Neural progenitor cell (in vitro differentiated cells): ENCODE data around the gene MIEF2.

Experiments
- CTCF ChIP-seq: fragments of 200-600 bp; sonication (generic); IDR thresholded peaks from 2 replicates; pipeline ENCODE4 v1.5.1; 2017; ENCODE audit warnings: antibody characterized with exemption, mild to moderate bottlenecking
- EZH2 ChIP-seq: fragments of 200-600 bp; sonication (generic); IDR thresholded peaks from 2 replicates; pipeline ENCODE4 v1.6.1; 2017; ENCODE audit warnings: antibody characterized with exemption, mild to moderate bottlenecking, moderate library complexity
- EZH2phosphoT487 ChIP-seq: fragments of 200-600 bp; sonication (generic); IDR thresholded peaks from 2 replicates; pipeline ENCODE4 v1.6.1; 2017; ENCODE audit warnings: antibody characterized with exemption

- TF ChIP-seq CTCF (no peak), EZH2 (no peak), EZH2phosphoT487 (no peak)
These were observed 21.3 kb downstream of the MIEF2 start for GRCh38 chr17:18281788-18282187.
